ENCODE data around the gene OR2W1.

DNA sequence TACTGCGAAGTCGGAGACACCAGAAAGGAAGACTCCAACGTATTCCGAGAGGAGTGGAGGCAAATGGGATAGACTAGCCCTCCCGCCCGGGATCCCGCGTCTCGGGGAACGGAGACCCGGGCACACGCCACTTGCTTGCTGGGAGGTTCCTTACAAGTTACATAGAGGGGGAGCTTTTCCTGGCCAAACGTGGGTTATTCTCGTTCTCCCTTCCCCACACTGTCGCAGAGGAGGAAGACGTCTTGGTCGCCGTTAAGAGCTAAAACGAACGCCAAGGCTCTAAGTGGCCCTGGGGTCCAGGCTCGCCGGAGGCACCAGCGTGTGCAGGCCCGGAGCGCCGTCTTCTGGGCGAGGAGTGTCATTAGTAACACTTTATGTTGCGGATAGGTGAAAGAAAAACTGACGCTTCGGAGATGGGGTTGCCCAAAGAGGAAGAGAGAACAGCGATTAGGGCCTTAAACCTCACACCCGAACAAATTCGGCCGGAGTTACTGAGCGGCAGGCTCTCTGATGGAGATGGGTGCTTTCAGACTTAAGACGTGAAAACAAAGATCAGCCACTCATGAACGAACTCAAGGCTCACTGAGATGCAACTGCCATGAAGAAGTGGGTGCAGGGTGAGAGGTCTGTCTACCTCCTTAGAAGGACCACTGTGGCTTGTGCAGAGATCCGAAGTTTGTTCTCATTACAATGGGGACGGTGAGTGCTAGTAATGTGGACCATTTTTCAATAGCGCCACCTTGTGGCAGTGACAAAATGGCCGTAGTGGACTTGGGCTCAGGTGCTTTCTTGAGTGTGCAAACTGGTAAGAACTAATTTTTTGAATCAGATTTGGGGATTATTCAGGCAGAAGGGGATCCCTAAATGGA is 28.2 kb downstream of the OR2W1 start:
- TF ChIP-seq POLR2A (IDR thresholded peaks at IDR 0.05; ENCODE audit: low read depth, low read length) (no peak), FOS (IDR thresholded peaks at IDR 0.05; ENCODE audit: borderline replicate concordance, insufficient read depth, low read length) (no peak), EZH2 (IDR thresholded peaks at IDR 0.05; ENCODE audit: borderline replicate concordance, low read depth, low read length, severe bottlenecking) (no peak), POLR2AphosphoS5 (IDR thresholded peaks at IDR 0.05; ENCODE audit: insufficient read depth, low read depth, low read length) (no peak)
- TF ChIP-seq, protein P1, sequence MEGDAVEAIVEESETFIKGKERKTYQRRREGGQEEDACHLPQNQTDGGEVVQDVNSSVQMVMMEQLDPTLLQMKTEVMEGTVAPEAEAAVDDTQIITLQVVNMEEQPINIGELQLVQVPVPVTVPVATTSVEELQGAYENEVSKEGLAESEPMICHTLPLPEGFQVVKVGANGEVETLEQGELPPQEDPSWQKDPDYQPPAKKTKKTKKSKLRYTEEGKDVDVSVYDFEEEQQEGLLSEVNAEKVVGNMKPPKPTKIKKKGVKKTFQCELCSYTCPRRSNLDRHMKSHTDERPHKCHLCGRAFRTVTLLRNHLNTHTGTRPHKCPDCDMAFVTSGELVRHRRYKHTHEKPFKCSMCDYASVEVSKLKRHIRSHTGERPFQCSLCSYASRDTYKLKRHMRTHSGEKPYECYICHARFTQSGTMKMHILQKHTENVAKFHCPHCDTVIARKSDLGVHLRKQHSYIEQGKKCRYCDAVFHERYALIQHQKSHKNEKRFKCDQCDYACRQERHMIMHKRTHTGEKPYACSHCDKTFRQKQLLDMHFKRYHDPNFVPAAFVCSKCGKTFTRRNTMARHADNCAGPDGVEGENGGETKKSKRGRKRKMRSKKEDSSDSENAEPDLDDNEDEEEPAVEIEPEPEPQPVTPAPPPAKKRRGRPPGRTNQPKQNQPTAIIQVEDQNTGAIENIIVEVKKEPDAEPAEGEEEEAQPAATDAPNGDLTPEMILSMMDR (IDR thresholded peaks at IDR 0.05; ENCODE audit: extremely low read depth in 1 of 2, insufficient read depth in 1 of 2, low read depth in 1 of 2, low read length in 2 of 2) = peak; percentile 72 to 78

Measured in endothelial cell of umbilical vein (primary cell).